Stimulated activated CD4-positive, alpha-beta T cell treated with anti-CD3 and anti-CD28 coated beads, Interleukin-1b, Interleukin-23, amount 100 ng/mL, for 24 hours (primary cell): ENCODE results near the gene OBP2B.
"Not testable (repeated sequence)": the region's sequence is repeated elsewhere in the genome, so short reads cannot be mapped to it uniquely, and the experiment has no call there.

Experiments
- DNase-seq, 4 experiments: peaks; one replicate each; pipeline ENCODE4 v3.0.0-alpha.2; 2020; ENCODE audit warnings: low read depth in 4 of 4, low spot score in 1 of 4

Gene OBP2B

DNA sequence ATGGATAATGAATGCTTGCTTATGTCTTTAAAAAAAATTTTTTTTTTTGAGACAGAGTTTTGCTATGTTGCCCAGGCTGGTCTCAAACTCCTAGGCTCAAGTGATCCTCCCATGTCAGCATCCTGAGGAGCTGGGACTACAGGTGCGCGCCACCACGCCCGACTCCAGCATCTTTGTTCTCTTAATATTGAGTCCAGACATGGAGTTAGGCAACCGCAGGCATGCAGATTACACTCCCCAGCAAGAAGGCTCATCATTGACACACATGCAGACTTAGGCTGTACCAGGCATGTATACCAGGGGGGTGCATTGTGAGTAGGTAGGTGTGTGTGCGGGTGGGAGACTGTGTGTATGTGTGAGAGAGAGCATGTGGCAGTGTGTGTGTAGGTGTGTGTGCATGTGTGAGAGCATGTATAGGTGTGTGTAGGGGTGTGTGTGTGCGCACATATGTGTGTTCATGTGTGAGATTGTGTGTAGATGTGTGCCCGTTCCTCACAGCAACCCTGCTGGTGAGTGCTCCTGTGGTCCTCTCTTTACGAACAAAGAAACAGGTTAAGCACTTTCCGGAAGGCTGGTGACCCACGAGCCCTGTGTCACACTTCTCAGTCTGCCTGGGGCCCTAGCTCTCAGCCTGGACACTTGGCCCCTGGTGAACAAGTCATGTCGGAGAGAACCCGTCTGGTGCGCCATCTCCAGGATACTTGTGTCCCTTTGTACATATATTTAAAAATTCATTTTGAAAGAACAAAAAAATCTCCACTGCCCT, 6.2 kb downstream of the OBP2B start:
- DNase-seq, result no peak

DNA sequence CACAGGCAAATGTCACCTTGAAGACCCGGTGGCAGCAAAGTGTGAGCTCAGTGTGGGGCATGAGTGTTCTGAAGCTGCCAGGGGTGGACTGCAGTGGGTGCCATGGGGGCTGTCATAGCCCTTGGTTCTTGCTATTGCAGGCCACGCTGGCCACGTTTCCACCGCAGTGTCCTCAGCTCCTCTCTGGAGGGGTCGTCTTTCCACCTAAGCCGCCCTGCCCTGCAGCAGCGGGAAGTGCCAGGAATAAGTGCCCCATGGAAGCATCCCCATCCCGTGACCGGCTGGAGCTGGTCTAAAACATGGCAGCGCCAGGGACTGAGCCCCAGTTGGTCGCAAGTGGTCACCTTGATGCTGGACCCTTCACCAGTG, 6.9 kb downstream of the OBP2B start:
- no peak for DNase-seq

DNA sequence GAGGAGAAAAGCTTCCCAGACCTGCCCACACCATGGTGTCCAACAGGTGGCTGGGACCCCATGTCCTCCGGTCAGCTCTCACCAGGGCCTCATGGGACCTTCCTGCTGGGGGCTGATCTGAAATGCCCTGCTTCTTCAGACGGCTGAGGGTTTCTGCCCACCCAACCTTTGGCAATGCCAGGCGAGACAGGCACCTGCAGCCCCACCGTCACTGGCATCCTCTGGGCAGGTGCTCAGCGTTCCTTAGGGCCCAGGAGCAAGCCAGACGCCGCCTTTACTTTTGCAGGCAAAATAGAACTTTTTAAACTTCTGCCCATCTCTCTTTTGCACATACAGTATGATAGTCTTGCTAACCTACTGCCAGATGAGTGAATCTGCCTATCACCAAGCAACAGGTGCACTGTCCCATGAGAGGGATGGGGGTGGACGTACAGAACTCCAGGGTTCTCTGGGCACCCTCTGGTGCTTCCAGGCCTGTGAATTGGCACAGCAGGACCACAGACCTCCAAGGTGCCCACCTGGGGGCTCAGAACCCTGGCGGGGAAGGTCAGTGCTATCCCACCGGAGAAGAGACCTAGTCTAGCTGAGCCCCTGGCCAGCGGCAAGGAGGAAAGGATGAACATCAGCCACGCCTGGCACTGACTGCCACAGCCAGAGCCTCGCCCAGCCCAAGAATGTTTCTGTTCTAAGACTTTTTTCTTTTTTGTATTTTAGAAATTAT, 7.5 kb downstream of the OBP2B start:
- no peak for DNase-seq

DNA sequence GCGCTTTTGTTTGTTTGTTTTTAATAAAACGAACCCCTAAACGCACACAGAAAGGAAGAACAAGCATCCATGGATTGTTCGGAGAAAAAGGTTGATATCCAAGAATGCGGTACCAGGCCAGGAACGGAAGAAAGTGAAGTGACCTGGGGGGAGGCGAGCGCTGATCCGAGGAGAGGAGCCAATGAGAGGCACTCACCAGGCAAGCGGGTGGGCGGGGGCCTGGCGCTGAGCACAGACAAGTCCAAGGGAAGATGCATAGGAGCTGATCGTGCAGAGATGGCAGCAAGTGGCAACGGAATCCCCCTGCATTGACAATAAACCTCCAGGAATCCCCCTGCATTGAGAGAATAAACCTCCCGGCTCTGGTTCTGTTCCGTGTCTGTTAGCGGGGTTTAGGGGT, 8.4 kb downstream of the OBP2B start:
- DNase-seq, result no peak

DNA sequence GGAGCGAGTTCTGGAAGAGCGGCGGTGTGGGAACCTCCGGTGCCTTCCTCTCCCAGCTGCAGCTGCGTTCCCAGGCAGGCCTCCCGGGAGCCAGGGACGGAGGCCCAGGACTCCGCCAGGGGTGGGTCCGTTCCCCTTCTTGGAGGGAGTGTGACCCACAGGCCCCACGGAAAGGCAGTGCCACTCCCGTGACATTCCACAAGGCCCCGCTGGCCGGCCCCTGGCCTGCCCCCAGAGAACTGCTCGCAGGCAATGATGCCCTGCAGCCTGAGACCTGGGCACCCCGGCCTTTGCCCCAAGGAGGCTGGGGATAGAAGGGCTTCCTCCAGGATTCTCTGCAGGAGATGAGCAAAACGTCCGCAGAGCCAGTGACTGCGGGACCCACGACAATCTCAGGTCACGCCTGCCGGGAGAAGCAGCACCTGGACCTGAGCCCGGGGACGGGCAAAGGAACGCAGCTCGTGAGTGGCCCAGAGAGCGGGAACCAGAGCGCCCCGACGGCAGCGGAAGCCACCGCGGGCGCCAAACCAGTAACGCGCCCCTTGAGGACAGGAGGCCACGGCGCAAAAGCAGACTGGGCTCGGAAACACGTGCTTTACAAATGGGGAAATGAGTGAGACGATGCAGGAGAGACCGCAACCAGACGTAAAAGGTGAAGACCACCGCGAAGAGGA, 9.3 kb downstream of the OBP2B start:
- DNase-seq, result peak in 2 of 4 experiments; percentile 16 to 22

DNA sequence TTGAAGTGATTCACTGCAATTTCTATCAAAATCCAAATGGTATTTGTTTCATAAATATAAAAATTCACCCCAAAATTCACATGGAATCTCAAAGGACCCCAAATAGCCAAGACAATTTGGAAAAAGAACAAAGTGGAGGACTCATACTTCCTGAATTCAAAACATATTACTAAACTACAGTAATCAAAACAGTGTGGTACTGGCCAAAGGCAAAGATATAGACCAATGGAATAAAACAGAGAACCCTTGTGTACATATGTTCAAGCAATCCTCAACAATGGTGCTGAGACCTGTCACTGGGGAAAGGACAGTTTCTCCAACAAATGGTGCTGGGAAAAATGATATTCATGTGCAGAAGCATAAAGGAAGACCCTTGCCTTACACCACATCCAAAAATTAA, 14.0 kb downstream of the OBP2B start:
- no peak for DNase-seq

DNA sequence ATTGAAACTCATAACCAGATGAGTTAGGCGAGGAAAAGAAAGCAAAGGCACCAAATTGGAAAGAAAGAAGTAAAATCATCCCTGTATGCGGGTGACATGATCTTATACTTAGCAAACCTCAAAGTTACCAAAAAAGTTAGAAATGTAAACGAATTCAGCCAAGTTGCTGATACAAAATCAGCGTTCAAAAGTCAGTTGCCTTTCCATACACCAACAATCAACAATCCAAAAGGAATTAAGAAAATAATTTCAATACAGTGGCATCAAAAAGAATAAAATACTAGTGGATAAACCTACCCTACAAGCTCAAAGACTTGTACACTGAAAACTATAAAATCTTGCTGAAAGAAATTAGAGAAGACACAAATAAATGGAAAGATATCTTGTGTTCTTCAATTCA, 14.5 kb downstream of the OBP2B start:
- no peak for DNase-seq

DNA sequence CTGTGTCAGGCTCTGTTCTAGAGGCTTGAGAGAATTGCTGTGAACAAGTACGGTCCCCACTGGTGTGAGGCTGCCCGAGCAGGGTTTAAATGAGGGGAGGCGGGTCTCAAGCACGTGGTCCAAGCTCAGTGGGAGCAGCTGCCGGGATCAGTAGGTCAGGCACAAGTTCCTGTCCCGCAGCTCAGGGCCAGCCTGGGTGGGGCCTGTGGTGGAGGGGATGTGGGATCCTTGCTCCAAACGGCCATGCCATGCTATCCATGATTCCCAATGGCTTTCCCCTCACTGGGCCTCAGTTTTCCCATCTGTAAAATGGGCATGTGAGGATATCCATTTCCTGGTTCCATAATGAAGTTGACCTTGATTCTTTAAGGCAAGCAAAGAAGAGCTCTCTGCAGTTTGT, 17.1 kb downstream of the OBP2B start:
- no peak for DNase-seq

DNA sequence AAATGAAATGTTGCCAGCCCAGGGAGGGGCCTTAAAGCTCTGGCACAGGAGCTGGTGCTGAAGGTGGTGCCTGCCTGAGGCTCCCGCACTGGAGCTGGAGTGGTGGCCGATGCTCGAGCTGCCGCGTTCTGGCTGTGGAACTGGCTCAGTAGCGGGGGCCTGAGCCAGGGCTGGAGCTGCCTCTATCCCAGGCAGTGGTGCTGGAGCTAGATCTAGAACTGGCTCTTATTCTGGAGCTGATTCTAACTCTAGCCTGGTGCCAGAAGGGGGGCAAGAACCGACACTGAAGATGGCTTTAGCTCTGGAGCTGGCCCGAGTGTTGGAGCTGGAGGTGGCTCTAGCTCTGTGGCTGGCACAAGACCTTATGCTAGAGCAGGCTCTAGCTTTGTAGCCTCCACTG, 19.2 kb downstream of the OBP2B start:
- DNase-seq, result no peak

DNA sequence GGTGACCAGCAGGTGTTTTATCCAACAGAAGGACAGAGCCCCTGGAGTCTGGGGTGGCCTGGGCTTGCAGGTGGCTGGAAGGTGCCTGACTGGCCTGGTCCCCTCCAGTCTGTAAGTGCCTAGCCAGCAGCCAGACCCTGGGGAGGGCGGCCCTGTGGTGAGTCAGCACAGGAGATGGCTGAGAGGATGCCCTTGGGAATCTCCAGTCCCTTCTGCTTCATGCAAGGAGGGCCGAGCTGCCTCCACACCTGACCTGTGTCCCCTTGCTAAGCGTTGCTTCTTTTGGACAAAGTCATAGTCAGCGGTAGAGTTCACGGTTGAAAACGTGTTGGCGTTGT, 20.2 kb downstream of the OBP2B start:
- DNase-seq, result no peak

DNA sequence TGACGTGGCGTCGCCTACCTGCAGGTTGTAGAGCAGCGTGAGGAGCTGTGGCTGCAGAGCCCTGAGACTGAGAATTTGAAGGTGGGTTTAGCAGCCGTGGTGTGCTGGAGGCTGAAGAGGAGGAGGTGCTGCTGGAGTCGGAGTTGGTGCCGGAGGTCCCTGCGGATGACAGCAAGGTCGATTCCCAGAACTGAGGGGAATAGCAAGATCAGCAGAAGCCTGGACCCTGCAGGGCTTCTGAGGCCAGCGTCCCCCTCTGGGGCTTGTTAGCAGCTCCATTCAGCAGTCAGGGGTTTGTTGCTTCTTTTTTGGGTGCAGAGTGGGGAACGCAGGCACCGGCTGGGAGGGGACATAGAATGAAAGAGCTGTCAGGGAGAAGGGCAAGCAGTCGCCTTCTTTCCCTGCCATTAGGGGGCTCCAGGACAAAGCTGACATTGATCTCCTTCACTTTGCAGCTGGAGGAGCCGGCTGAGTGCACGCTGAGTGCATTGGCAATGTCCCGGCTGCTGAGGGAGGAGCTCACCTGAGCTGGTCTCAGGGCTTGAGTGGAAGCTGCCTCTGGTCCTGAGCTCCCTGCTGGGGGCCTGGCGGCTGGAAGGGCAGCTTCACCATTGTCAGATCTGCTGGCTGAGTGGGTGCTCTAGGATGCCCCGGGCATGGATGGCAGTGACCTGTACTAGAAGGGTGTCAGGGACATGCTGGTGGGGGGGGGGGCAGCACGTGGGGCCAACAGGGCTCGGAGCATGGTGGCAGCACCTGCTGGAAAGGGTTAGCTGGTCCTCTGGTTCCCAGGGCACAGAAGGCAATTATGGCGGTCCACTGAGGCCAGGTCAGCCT, 20.8 kb downstream of the OBP2B start:
- no peak for DNase-seq

DNA sequence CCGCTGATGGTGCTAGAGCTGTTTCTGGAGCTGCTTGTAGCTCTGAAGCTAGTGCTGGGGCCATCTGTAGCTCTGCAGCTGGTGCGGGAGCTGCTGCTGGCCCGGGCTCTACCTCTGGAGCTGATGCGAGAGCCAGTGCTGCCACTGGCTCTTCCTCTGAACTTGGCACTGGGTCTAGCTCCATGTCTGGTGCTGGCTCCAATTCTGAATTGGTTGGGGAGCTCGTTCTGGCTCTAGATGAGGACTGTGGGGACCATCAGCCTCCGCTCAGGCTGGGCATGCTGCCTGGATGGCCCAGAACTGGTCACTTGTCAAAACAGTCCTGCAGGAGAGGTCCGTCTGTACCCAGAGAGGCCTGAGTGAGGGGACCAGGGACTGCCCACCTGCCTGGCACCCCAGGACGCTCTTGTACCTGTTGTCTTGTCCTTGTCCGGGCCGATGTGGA, 21.5 kb downstream of the OBP2B start:
- DNase-seq, result no peak

DNA sequence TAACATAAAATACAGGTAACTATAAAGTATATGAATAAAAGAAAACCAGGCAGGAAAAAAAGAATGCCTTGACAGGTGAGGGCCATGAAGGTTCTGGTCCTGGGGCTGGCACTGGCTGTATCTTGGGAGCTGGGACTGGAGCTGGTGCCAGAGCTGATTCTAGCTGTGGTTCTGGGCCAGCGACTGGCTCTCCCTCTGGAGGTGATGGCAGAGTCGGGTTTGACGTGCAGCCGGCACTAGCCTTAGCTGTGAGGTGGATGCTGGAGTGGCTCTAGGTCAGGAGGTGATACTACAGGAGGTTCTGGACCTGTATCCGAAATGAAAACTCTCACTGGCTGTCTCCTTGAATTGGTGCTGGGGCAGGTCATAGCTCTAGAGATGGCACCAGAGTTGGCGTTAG, 22.3 kb downstream of the OBP2B start:
- DNase-seq, result no peak

DNA sequence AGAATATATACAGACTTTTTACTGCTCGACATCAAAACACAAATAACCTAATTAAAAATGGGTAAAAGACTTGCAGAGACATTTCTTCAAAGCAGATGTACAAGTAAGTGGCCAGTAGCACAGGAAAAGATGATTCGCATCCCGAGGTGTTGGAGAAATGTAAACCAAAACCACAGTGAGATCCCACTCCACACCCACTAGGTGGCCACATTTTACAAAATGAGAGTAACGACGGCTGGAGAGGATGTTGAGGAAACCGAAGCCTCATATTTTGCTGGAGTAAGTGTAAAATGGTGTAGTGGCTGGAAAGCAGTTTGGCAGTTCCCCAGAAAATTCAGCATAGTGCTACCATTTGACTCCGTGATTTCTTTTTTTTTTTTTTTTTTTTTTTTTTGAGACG, 24.1 kb downstream of the OBP2B start:
- DNase-seq, result peak in 1 of 4 experiments; percentile 22

DNA sequence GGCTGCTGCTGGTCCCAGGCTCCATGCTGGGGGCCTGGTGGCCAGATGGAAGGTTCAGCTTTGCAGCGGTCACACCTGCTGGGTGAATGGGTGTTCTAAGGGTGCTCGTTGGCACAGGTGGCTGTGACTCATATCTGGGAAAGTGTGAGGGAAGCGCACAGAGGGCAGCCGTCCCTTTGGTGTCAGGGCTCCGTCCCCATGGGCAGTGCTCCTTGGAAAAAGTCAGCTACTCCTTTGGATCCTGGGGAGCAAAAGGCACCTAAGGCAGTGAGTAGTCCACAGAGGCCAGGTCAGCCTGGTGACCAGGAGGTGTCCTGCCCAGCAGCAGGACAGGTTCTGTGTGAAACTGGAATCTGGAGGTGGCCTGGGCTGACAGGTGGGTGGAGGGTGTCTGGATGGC, 26.9 kb downstream of the OBP2B start:
- DNase-seq, result no peak

DNA sequence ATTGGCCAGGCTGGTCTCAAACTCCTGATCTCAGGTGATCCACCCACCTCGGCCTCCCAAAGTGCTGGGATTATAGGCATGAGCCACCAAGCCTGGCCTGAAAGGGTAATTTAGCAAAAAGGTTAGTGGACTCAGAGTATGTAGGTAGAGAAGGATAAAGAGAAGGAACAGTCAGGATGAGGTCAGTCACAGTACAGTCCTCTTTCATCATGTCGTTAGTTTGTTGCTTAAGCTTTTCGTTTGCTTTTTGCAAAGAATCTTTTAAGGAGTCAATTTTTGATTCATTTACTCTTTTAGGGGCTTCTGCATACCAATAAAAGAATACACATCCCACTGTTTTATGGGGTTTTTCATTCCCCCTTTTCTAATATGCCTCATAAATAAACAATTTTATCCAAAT, 27.5 kb downstream of the OBP2B start:
- no peak for DNase-seq

DNA sequence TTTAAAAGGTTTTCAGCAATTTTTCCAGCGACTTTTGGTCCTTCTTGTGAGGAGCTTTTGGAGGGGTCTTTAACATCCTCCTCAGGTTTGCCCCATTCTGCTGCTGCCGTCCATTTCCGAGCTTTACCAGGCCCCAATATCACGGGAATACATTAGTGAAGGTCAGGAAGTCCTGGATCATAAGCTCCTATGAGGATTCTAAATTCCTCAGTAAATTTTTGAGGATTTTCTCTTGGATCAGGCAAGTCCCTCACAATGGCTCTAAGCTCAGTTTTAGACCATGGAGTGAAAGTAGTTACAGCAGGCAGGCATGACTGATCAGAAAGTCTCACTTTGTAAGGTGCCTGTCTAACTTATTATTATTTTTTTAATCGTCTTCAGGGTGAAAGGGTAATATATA, 28.1 kb downstream of the OBP2B start:
- no peak for DNase-seq

DNA sequence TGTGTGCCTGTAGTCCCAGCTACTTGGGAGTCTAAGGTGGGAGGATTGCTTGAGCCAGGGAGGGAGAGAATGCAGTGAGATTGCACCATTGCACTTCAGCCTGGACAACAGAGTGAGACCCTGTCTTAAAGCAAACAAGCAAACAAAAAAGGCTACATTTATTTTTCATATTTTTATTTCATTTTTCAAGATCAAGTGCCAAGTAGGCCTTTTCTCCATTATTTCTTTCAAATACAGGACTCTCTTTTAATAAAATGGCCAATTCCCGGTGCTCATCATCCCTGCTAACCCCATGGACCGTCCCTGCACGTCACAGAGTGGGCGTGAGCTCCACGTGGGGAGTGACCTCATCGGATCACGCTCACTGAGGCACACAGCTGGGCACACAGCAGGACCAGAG, 36.0 kb downstream of the OBP2B start:
- no peak for DNase-seq

DNA sequence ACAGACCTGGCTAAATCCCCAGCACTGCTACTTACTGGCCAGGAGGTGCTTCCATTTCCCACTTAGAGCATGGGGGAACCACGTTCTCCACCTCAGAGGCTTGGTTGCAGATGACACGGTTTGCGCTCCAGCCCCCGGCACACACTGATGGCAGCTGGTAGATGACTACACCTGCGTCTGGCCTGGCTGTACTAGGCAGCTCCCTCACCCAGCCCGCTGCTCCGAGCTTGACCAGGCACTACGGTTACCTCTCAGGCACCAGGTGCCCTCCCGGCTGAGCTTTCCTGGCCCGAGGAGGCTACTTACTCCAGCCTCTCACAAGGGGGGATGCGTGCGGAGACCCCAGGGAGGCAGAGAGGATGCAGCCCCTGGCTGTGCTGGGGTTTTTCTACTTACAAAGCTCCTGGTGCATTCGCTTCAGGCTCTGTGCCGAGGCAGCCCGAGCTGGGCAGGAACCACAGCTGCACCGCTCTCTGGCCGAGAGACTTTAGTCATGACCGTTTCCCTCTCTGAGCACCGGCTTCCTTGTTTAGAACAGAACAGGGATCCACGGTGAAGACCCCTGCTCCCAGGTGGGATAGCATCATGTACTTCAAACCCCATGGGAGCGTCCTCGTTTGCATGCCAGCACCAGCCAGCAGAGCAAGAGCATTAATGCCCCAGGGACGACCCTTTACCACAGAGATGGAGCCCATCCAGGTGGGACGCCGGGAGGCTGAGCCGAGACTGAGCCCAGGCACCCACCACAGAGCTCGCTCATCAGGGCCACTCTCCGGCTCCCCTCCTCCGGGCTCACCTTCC, 37.7 kb downstream of the OBP2B start:
- no peak for DNase-seq

DNA sequence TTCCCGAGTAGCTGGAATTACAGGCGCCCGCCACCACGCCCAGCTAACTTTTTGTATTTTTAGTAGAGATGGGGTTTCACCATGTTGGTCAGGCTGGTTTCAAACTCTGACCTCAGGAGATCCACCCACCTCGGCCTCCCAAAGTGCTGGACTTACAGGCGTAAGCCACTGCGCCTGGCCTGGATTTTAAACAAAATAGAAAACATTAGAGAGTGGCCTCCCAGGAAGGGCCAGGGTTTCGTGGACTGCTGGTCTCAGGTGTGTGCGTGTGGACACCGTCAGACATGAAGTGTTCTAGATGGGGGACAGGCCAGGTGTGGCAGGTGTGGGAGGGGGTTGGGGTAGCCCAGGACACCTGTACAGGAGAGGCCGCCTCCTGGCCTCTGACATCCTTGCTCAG, 38.3 kb downstream of the OBP2B start:
- no peak for DNase-seq

DNA sequence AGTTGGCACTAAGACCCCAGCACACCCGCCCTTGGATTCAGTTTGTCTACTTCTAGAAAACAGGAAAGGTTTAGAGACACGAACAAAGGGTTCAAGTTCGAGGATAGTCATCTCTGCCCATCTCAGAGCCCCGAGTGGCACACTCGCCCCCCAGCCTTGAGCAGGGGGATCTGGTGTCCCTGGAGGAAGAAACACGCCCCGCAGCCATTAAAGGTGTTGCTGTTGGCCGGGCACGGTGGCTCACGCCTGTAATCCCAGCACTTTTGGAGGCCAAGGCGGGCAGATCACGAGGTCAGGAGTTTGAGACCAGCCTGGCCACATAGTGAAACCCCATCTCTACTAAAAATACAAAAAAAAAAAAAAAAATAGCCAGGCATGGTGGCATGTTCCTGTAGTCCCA, 39.4 kb downstream of the OBP2B start:
- DNase-seq, result not testable (repeated sequence)
